ENCODE data around the gene HEYL. TPM values are rescaled to one million over a fixed set of nuclear protein-coding genes. Genes with fewer than 3 reads are reported as not detected.

Gene HEYL
- 0.66 and 0.77 TPM in 2 replicates for total RNA-seq (2014; rRNA removed; shearing (Covaris generic))
- polyA plus RNA-seq (2014; cell fraction: nucleus; rRNA removed): 0.35 and 1.0 TPM in 2 replicates

DNA sequence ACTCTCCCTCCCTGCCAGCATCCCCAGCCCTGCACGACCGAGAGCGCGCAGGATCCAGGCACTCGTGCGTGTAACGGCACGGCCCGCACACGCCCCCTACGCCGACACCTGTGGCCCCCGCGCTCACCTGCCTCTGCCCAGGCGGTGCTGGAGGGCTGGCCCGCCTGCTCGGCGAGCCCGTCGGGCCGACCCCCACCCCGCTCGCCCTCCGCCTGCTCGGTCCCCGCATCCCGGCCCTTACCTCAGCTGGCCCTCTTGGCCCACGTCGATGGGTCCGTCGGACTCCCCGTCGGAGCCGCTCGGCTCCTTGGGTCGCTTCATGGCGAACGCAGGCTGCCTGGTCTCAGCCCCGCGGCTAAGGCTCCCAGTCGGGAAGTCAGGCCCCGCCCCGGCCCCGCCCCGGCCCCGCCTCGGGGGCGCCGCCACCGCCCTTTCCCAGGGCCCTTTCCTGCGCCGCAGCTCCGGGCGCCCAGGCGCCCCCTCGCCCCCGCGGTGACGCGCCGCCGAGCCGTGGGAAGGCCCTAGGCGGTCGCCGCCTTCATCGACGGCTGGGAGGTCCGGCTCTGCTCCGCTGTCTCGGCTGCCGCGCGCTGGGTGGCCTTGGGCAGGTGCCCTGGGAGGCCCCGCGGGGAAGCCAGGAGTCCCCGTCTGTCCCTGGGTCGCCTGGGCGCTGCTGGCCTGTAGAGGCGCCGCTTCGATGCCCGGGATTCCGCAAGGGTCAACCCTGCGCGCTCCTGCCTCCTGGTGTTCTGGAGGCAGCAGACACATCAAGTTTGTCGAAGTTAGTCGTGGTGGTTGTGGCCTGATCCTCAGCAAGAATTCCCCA lies at the start of gene HEYL:
TSS of gene HEYL (minus strand) at position 339 of the 826 bp plus-strand sequence. CDS start at position 321, 18 bp downstream.
- peak; percentile 63 for DNase-seq (ENCODE audit: extremely low read depth, low read depth)

DNA sequence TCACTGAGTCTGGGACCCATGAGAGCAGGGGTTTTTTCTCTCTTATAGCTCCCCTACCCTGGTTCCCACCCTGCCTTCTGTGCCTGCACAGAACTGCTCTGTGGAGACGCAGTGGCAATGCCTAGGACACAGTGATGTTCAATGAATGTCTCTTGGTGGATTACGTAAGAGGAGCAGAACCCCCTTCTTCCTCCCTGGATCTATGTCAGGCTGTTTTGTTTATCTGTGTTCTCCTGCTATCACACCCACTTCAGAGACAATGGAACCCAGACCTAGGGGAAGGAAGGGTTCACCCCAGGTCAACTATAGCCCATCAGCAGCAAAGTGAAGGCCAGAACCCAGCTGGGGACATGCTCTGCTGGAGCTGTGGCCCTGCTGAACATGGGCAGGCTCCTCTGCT lies 49.8 kb upstream of the HEYL start:
- DNase-seq (ENCODE audit: extremely low read depth, low read depth): no peak

DNA sequence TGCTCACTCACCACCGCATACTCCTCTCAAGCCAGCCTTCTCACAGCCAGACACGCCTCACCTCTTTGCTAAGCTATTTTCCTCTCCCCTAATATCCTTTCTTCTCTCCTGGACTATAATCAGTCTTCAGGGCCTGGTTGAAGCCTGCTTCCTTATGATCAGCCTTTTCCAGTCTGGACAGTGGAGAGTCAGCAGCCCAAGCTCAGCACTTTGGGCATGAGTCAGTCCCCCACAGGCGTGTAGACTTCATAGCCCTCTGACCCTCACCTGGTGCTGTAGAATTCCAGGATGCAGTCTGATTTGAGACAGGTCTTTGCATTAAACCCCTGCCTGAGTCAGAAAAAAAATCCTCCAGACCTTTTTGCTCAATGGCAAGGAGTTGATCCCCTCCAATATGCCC lies 49.3 kb upstream of the HEYL start:
- DNase-seq (ENCODE audit: extremely low read depth, low read depth): no peak

DNA sequence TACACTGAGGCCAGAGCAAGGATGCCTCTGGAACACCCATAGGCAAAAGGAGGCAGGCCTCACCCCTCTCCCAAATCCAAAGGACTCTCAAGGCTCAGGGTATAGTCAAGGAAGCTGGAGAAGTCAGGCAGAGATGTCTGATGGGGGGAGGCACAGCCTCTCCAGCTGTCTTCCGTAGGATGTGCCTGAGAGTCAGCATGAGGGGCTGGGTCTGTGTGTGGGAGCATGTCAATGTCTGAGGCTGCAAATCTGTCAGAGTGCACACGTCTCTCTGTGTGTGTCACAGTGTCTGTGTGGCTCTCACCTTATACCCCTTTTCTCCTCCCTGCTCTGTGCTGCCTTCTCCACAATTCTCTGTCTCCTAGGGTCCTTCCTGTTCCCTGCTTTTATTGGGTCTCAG lies 47.8 kb upstream of the HEYL start:
- DNase-seq (ENCODE audit: extremely low read depth, low read depth): no peak

DNA sequence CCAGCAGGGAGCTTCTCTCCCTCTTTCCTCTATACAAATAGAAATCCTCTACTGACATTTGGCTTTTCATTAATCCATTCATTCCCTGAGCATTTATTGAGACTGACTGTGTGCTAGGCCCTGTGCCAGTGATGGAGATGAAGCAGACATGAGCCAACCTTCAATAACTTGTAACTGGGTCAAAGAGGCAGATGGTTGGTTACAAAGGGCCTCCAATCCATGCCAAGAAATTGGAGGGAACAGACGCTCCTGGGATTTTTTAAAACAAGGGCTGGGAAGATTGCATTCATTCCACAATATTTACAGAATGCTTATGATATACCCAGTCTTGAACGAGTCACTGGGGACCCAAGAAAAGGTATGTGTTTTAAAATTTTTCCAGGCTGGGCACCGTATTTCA lies 45.6 kb upstream of the HEYL start:
- DNase-seq (ENCODE audit: extremely low read depth, low read depth): no peak

DNA sequence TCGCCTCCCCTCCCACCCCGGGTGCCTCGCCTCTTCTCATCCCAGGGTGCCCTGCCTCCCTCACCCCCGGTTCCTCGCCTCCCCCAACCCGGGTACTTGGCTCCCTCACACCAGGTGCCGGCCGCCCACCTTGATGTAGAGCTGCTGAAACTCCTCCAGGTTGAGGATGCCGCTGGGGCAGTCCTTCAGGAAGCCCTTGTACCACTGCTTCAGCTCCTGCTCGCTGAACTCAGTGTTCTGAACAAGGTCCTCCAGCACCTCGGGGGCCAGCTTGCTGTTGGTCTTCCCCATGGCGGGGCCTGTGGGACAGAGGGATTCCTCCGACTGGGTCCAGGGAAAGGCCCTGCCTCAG lies 44.8 kb upstream of the HEYL start:
- no peak for DNase-seq (ENCODE audit: extremely low read depth, low read depth)

DNA sequence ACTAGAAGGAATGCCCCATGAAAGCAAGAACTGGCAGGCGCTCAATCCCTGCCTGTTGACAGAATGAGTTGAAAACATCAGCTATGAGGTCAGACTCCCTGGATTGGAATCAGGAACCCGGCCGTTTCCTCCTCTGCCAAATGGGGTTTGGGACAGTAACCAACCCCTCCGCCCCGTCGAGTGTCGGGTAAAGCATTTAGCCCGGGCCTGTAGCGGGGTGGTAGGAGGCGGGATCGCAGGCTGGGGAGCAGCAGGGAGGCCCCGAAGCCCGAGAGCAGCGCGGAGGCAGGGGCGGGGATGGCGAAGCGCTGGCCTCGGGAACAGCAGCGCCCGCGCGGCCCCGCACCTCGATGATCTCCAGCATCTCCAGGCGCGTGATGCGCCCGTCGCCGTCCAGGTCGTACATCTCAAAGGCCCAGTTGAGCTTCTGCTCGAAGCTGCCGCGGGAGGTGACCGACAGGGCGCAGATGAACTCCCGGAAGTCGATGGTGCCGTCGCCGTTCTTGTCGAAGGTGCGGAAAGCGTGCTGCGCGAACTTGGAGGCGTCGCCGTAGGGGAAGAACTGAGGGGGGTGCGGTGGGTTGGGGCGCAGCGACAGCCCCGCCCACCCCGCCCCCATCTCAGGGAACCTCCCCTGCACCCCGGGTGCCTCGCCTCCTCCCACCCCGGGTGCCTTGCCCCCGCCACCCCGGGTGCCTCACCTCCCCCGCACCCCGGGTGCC lies 44.3 kb upstream of the HEYL start:
- no peak for DNase-seq (ENCODE audit: extremely low read depth, low read depth)

DNA sequence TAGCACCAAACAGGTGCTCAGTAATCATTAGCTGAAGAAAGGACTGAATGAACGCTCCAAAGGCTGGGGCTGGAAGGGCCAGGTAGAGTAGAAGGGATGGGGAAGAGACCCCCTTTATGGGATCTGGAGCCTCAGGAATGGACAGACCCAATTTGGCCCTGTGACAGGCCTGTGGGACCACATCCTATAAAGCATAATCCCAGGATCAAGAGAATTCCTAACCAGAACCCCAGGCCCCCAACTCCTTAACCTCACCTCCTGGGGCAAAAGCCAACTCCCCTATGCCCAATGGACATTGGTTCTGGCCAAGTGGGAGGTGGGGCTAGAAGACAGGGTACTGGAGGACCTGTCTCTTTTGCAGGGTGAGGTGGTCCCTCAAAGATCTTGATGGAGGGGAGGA lies 42.6 kb upstream of the HEYL start:
- no peak for DNase-seq (ENCODE audit: extremely low read depth, low read depth)

DNA sequence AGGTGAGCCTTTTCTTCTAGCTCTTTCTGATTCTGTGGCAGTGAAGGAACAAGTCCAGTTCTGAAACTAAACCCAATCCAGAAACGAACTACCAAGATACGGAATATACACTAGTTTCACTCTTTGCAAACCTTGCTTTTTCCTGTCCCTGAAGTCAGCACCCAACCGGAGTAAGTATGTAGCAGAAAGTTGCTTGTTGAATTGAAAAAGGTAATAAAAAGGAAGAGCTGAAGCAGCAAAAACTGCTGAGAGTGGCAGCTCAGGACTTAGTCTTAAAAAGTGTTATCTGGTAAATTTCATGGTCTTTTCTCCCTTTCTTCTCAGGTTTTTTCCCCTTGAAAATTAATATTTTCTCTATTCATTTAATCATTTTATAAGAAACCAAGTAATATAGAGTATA lies 41.9 kb upstream of the HEYL start:
- no peak for DNase-seq (ENCODE audit: extremely low read depth, low read depth)

DNA sequence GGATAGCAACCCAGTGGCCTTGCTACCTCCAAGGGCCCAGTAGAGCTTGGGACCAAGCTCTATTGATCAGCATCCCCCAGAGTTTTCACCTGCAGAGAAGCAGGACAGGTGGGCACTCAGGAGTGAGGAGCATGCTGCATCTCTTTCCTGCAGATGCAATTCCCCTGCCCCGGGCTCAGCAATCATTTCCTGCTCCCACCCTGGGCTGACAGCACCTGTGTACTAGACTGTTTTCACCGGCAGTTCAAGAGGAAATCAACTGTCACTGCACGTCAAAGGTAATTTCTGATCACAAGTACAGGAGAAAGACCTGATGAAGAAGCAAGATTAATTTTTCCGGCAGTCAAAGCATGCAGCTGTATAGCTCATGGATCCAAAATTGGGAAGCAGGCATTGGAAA lies 41.3 kb upstream of the HEYL start:
- no peak for DNase-seq (ENCODE audit: extremely low read depth, low read depth)

DNA sequence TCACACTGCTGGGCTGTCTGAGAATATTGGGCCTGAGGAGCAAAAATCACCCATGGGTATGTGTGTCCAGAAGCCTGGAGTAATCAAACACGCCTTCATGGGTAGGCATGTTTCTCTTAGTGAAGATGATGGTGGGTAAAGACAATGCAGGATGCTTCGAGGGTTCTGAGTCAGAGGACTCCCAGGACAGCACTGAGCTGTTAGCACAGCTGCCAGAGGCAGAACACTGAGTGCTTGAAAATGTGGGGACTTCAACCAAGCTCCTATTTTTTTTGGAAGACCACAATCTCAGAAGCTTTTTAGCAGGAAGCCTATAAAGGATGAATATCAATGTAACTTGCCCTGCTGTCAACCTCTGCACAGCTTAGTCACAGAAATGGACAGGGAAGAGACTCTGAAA lies 40.4 kb upstream of the HEYL start:
- DNase-seq (ENCODE audit: extremely low read depth, low read depth): no peak

DNA sequence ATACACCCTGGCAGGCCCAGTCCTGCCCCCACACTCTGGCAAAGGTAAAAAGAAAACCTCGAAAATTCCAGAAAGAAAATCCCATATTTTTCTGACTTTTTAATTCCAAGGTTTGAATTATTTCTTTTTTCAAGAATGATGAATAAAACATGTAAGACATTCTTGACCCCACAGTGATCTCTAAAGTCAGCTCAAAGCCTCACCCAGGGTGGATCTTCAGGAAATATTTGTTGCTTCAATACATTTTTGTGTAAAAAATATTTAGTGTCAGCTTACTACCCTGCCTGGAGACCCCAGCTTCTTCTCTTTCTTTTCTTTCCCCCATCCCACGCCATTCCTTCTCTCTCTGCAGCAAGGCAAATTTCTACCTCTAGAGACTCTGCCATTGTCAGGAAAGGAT lies 39.4 kb upstream of the HEYL start:
- no peak for DNase-seq (ENCODE audit: extremely low read depth, low read depth)

DNA sequence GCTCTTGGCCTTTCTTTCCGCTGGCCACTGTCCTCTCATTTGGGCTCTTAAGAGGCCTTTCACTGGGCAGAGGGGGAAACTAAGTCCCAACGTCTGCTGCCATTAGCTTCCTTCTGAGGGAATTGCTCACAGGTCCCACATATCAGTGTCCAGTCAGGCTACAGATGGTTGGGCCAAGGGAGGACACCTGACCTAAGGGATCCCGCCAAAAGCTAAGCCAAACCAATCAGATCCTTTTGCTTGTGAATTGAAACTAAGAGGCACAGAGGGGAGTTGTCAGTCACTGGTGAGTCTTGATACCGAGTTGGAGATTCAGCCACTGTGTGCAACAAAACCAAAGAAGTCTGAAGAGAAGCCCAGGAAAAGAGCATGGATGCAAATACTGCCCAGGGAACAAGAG lies 38.2 kb upstream of the HEYL start:
- no peak for DNase-seq (ENCODE audit: extremely low read depth, low read depth)

DNA sequence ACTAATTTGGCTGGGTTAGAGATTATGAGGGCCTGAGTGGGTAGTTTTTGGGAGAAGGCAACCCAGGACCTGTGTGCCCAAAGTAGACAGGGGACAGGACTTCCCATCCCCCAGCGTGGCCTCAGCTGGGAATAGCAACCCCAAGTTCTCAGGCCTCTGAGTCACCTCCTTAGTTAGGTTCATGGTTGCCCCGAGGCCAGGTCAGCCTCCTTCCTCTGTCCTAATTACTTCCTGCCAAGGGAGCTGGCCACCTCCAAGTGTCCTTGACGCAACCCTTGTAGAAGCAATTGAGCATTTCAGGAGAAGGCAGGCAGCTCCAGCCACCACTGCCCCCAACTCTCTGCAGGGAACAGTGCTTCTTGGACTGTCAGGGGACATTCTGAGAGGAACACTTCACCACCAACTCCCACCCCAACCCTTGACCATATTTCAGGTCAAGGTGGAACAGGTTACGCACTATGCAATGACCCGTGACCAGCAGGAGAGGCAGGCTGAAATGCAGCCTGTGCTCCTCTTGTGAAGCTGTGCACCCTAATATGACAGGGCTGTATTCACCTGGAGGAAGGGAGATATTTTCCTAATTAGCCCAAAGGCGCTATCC lies 37.6 kb upstream of the HEYL start:
- no peak for DNase-seq (ENCODE audit: extremely low read depth, low read depth)

DNA sequence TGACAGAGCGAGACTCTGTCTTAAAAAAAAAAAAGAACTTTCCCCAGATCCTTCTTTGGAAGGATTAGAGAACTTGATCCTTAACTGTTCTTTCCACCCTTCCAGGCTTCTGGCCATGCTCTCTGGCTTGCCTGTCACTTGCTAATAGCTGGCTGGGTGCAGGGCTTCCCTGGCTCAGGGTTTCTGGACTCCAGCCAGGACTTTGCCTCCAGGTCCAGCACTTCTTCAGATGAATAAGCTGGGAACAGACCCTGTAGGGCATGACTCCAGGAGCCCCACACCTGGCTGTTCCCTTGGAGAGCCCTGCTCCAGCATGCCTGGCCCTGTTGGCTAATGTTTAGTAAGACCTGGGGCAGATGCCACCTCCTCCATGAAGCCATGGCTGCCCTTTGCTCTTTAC lies 35.8 kb upstream of the HEYL start:
- DNase-seq (ENCODE audit: extremely low read depth, low read depth): no peak

DNA sequence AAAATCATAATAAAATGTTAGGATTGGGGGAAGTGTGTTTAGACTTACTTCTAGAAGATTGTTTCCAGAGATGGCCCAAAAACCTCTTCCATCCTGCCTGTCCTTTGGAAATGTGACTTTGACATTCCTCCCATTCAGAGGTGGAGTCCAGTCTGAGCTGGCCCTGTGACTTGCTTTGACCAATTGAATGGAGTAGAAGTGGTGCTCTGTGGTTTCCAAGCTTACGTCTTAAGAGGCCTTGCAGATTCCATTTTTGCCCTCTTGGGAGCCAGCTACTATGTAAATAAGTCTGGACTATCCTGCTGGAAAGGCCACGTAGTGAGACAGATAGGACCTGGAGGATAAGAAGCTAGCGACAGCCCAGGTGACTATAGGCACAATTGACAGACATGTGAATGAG lies 33.8 kb upstream of the HEYL start:
- no peak for DNase-seq (ENCODE audit: extremely low read depth, low read depth)

DNA sequence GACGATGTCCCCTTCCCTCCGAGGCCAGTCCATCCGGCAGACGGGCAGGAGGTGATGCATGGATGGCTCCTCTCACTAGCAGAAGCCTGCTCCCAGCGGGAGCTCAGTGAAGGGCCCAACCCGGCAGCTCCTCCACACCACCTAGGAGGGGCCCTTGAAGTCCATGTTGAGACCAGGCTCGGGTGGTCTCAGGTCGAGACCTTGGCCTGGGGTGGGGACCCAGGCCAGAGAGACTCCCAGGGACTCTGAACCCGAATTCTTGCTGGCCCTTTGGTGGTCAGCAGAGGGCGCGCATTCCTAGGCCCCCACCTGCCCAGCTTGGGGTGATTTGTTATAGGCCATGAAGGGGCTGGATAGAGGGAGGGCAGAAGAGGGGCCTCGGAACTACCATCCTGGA lies 33.1 kb upstream of the HEYL start:
- no peak for DNase-seq (ENCODE audit: extremely low read depth, low read depth)

DNA sequence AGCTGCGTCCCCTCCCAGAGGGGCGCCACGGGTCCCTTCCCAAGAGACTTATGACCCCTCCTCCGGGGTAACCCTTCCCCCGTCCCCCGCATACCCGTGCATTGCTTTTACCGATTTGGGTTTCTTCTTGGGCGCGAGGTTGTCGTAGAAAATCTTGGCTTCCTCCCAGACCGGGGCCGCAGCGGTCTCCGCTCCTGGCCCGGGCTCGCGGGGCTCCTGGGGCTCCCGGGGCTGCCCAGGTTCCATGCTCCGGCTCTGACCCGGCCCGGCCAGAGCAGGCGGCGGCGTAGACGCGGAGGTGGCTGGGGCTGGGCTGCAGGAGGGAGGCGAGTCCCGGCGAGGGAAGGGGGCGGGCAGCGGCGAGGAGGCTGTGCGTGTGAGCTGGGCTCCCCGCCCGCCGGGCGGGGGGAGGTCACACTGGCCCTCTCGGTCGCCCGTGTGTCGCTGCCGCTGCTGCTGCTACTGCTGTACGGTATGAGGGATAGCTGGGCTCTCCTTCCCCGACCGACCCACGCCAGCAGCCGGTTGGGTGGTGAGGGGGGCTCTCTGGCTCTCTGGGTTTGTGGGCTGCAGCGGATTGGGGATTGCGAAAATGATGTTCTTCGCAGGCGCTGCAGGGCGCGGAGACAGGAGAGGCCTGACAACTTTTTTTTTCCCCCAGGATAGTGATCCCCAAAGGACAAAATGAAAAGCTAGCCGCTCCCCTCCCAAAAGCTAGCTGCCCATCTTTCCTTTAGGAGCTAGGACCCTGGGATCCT lies 32.5 kb upstream of the HEYL start, which contains the start of gene NT5C1A:
TSS of gene NT5C1A (minus strand) at position 315 of the 758 bp plus-strand sequence. CDS start at position 246, 69 bp downstream.
- no peak for DNase-seq (ENCODE audit: extremely low read depth, low read depth)

DNA sequence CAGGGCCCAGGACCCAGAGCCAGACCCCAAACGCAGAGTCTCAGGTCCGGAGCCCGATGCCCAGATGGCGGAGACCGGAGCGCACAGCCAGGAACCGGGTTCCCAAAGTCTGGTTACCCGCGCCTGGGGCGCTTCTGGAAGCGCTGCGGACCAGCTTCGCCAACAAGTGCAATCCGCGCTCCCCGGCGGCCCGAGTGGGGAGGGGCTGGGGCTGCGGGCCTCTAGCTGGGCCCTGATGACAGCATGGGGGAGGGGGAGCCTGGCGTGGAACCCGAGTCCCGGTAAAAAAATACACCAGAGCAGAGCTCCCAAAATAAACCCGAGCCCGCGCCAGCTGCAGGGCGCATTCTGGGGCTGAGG lies 32.0 kb upstream of the HEYL start:
- DNase-seq (ENCODE audit: extremely low read depth, low read depth): no peak

DNA sequence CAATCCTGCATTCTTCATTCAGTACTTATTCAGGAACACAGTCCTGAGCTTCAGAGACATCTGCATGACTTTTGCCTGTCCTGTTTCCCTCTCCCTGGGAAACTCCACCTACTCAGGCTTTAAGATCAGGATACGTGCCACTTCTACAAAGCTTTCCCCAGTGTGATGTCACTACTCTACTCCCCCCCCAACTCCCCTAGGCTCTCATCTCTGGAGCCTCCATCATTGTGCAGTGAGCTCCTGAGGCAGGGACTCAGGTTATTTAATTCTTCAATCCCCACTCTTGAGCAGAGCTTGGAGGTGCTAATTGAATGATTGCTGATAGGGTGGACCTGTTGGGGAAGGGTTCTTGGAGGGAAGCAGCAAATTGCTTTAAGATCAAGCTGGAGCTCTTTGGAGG lies 31.2 kb upstream of the HEYL start:
- no peak for DNase-seq (ENCODE audit: extremely low read depth, low read depth)

DNA sequence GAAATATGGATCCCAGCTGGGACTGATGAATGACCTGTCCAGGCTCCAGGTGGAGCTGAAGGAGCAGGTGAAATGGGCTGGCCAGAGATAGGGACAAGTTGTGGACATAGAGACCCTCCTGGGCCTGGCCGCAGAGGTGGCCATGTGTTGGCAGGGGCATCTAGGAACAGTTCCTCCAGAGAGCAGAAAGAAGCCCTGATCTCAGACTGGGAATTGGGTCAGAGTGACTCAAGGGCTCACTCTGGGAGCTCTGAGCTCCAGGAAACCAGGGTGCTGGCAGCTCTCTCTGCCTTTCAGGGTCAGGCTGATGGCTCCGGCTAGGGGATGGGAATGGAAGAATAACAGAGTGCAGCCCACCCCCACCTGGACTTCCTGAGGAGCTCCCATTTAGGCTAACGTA lies 29.5 kb upstream of the HEYL start:
- no peak for DNase-seq (ENCODE audit: extremely low read depth, low read depth)

All from NCI-H460 (cell line).